Endothelial cell (in vitro differentiated cells): ENCODE measurements around the gene PNMA6E. TPM values are rescaled to one million over a fixed set of nuclear protein-coding genes. Genes with fewer than 3 reads are reported as not detected.

Experiments used
- DNase-seq: peaks from one replicate; pipeline ENCODE4 v3.0.0; 2021; ENCODE audit warnings: low spot score
- H3K27ac Mint-ChIP-seq: one replicate; pipeline ENCODE4 v1.8.0; 2021; ENCODE audit warnings: mixed read lengths, inconsistent platforms; ENCODE audit not compliant: unreplicated experiment
- H3K27me3 Mint-ChIP-seq: one replicate; pipeline ENCODE4 v1.8.0; 2021; ENCODE audit warnings: mild to moderate bottlenecking, moderate library complexity, mixed read lengths, inconsistent platforms; ENCODE audit not compliant: unreplicated experiment
- H3K36me3 Mint-ChIP-seq: one replicate; pipeline ENCODE4 v1.8.0; 2021; ENCODE audit warnings: mild to moderate bottlenecking, low read depth, mixed read lengths, inconsistent platforms; ENCODE audit not compliant: unreplicated experiment
- H3K4me1 Mint-ChIP-seq: one replicate; pipeline ENCODE4 v1.8.0; 2021; ENCODE audit warnings: mild to moderate bottlenecking, mixed read lengths, inconsistent platforms; ENCODE audit not compliant: unreplicated experiment
- H3K4me3 Mint-ChIP-seq: one replicate; pipeline ENCODE4 v1.8.0; 2021; ENCODE audit warnings: mild to moderate bottlenecking, mixed read lengths, inconsistent platforms; ENCODE audit not compliant: unreplicated experiment
- H3K9me3 Mint-ChIP-seq: one replicate; pipeline ENCODE4 v1.8.0; 2021; ENCODE audit warnings: mixed read lengths, inconsistent platforms; ENCODE audit not compliant: unreplicated experiment
- CTCF ChIP-seq: fragments of 200-600 bp; sonication (generic); IDR thresholded peaks from one replicate; pipeline ENCODE4 v1.5.0; 2021; ENCODE audit warnings: antibody characterized with exemption; ENCODE audit not compliant: unreplicated experiment
- total RNA-seq: library from RNA; stranded (reverse); fragmentation: NEBNext Ultra II Directional; extraction: Animal tissue kit (Norgen Biotek cat#: 25700); gene quantifications from one replicate; pipeline ENCODE4 v1.2.1, GENCODE V29; 2021; ENCODE audit not compliant: unreplicated experiment

The PNMA6E gene
- total RNA-seq, 1 donor from 2014 or later: not detected

DNA sequence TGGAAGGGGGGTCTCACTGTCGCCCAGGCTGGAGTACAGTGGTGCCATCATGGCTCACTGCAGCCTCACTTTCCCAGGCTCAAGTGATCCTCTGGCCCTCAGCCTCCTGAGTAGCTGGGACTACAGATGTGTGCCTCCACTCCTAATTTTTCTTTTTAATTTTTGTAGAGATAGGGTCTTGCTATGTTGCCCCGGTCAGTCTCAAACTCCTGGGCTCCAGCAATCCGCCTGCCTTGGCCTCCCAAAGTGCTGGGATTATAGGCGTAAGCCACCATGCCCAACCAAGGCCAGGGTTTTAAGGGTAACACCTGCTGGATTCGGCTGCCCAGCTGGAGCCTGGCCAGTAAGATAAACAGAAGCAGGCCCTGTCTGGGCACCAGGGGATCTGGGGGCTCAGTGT is 41.3 kb upstream of the PNMA6E start:
- TF ChIP-seq CTCF: no peak
- no peaks in the 10 kb centered on the region for H3K9me3 Mint-ChIP-seq

DNA sequence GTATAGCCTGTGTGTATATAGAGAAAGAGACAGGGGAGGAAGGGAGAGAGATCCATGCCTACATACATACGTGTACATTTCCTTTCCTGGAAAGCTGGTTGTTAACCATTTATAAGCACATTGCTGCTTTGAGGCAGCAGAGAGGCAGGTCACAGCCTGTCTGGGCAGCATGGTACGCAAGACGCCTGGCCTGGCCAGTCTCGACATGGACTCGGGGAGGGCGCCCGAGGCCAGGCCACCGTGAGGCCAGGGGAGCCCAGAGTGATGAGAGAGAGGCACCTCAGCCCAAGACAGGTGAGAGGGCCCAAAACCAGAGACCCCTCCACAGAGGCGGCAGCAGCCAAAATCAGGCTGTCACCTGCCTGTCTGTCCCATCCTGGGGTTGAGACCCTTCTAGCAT is 40.8 kb upstream of the PNMA6E start:
- no peaks in the 10 kb centered on the region for H3K9me3 Mint-ChIP-seq
- H3K4me3 Mint-ChIP-seq: no peak overlapping the region
- H3K4me1 Mint-ChIP-seq: no peaks in the 10 kb centered on the region
- no peak for TF ChIP-seq CTCF
- peaks cover 2% of the 10 kb centered on the region for H3K27me3 Mint-ChIP-seq
- no peak overlapping the region for H3K27ac Mint-ChIP-seq
- H3K36me3 Mint-ChIP-seq: no peaks in the 10 kb centered on the region
- no peak for DNase-seq

More for the DNA sequence above, 41.3 kb upstream of the PNMA6E start:
- no peak for DNase-seq
- Mint-ChIP-seq H3K27ac (no peak overlapping the region), H3K4me3 (no peak overlapping the region), H3K4me1 (no peaks in the 10 kb centered on the region), H3K36me3 (no peaks in the 10 kb centered on the region), H3K27me3 (peaks cover 2% of the 10 kb centered on the region)

DNA sequence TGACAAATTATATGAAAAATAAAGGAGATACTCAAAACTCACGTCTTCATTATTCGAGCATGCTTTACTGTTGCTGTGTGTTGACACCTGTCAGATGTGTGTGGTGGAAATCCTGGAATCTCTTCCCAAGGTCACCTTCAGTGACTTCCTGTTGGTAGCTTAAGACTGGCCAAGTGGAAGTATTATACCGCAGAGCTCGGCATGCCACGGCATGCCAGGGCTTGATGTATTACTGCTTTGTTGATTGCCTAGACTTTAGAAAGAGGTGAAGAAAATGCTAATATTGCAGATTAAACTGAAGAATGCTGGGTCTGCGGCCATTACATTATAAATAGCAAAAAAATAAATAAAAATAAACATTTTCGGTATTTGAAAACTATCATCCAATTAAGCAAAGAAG is 40.1 kb upstream of the PNMA6E start:
- Mint-ChIP-seq H3K4me1 (no peaks in the 10 kb centered on the region), H3K36me3 (no peaks in the 10 kb centered on the region), H3K4me3 (no peak overlapping the region), H3K9me3 (no peaks in the 10 kb centered on the region), H3K27me3 (peaks cover 2% of the 10 kb centered on the region), H3K27ac (no peak overlapping the region)
- DNase-seq: no peak
- no peak for TF ChIP-seq CTCF

- no peak for DNase-seq
- H3K9me3 Mint-ChIP-seq: no peaks in the 10 kb centered on the region
- no peak overlapping the region for H3K4me3 Mint-ChIP-seq
- no peak for TF ChIP-seq CTCF
- H3K27me3 Mint-ChIP-seq: peaks cover 2% of the 10 kb centered on the region
- no peaks in the 10 kb centered on the region for H3K4me1 Mint-ChIP-seq
- H3K36me3 Mint-ChIP-seq: no peaks in the 10 kb centered on the region
- no peak overlapping the region for H3K27ac Mint-ChIP-seq
Observed at GRCh38 chrX:153440556-153441135, 39.5 kb upstream of the PNMA6E start.

- H3K4me3 Mint-ChIP-seq: no peak overlapping the region
- DNase-seq: no peak
- no peaks in the 10 kb centered on the region for H3K9me3 Mint-ChIP-seq
- H3K27me3 Mint-ChIP-seq: peaks cover 2% of the 10 kb centered on the region
- no peak for TF ChIP-seq CTCF
- no peak overlapping the region for H3K27ac Mint-ChIP-seq
- no peaks in the 10 kb centered on the region for H3K4me1 Mint-ChIP-seq
- no peaks in the 10 kb centered on the region for H3K36me3 Mint-ChIP-seq
Observed at GRCh38 chrX:153439977-153440376, 38.8 kb upstream of the PNMA6E start.
